Esophagus muscularis mucosa (tissue), 3 donors: ENCODE measurements around the gene CTR9.

Experiments used
- CTCF ChIP-seq, 3 experiments: fragments of 200-600 bp in 2 of 3; fragments of 450-650 bp in 1 of 3; sonication (generic) in 2 of 3; IDR thresholded peaks; one replicate each; pipeline ENCODE4 v1.5.1; 2017 to 2019; ENCODE audit warnings: antibody characterized with exemption in 3 of 3, mild to moderate bottlenecking in 2 of 3, moderate library complexity in 1 of 3
- POLR2A ChIP-seq: fragments of 450-650 bp; IDR thresholded peaks from one replicate; pipeline ENCODE4 v1.6.1; 2017; ENCODE audit warnings: antibody characterized with exemption, moderate library complexity, mild to moderate bottlenecking, low read depth

- no peak for TF ChIP-seq POLR2A
- TF ChIP-seq CTCF (IDR thresholded peaks at IDR 0.05): no peak
These were observed 54.7 kb downstream of the CTR9 start for GRCh38 chr11:10805741-10806140.
